Stimulated activated CD4-positive, alpha-beta T cell treated with anti-CD3 and anti-CD28 coated beads, Interleukin-4, amount 100 ng/mL, for 4 hours (primary cell): Measurements from ENCODE around the gene UBLCP1.
"Not testable (repeated sequence)": the region's sequence is repeated elsewhere in the genome, so short reads cannot be mapped to it uniquely, and the experiment has no call there.

Experiments used
- DNase-seq, 2 experiments: peaks; one replicate each; pipeline ENCODE4 v3.0.0-alpha.2; 2020

Gene UBLCP1

GRCh38 chr5:159252195-159252594 is 10.9 kb upstream of the UBLCP1 start:
- no peak for DNase-seq

- no peak for DNase-seq
Observed at GRCh38 chr5:159257007-159257406, 6.1 kb upstream of the UBLCP1 start.

GRCh38 chr5:159257629-159258283 is 5.3 kb upstream of the UBLCP1 start:
- DNase-seq: no peak

GRCh38 chr5:159258361-159258760 is 4.7 kb upstream of the UBLCP1 start:
- no peak for DNase-seq

DNA sequence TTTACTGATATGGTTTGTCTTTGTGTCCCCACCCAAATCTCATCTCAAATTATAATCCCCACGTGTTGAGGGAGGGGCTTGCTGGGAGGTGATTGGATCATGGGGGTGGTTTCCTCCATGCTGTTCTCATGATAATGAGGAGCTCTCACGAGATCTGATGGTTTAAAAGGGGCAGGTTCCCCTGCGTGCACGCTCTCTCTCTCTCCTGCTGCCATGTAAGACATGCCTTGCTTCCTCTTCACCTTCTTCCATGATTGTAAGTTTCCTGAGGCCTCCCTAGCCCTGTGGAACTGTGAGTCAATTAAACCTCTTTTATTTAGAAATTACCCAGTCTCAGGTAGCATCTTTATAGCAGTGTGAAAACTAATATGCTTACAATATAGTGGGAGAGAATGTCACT is 2.9 kb upstream of the UBLCP1 start:
- not testable (repeated sequence) for DNase-seq

GRCh38 chr5:159262472-159262858 is 625 bp upstream of the UBLCP1 start:
- no peak for DNase-seq

- DNase-seq: peak in 1 of 2 experiments; percentile 3
Observed at GRCh38 chr5:159263569-159263905, 447 bp downstream of the UBLCP1 start.

DNA sequence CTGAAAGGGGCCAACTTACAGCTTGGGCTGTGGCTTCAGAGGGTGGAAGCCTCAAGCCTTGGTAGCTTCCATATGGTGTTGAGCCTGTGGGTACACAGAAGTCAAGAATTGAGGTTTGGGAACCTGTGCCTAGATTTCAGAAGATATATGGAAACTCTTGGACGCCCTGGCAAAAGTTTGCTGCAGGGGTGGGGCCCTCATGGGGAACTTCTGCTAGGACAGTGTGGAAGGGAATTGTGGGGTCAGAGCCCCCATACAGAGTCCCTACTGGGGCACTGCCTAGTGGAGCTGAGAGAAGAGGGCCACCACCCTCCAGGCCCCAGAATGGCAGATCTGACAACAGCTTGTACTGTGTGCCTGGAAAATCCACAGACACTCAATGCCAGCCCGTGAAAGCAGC is 3.7 kb downstream of the UBLCP1 start:
- not testable (repeated sequence) for DNase-seq

DNA sequence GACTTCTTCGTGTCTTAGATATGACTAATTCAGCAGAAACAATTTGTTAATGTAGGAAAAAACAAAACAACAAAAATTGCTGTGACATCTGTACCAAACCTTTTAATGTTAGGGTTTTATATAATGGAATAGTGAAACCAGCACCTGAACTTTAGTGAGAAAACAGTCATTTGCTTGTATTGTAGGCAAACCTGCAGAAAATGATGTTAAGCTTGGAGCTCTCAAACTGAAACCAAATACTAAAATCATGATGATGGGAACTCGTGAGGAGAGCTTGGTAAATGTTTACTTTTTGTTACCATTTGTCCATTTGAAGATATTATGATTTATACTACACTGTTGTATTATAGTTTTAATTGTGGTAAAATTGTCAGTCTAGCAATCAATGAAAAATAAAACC is 6.6 kb downstream of the UBLCP1 start:
- no peak for DNase-seq

DNA sequence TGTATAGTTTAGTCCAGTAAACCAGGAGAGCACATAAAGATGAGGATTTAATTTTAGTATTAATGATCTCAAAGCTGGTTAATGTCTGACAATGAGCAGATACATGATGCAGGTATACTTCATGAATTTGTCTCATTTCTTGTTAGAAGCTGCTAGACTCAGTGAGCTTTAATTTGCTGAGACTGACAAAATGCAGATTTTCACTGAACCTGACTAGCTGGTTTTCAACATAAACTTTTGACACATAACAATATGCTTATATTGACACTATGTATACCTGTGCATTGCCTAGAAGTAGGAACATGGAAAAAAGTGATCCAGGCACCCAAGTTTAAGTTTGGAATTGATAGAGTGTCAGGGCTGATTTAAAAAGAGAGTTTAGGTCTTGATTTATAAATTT is 10.8 kb downstream of the UBLCP1 start:
- DNase-seq: no peak

DNA sequence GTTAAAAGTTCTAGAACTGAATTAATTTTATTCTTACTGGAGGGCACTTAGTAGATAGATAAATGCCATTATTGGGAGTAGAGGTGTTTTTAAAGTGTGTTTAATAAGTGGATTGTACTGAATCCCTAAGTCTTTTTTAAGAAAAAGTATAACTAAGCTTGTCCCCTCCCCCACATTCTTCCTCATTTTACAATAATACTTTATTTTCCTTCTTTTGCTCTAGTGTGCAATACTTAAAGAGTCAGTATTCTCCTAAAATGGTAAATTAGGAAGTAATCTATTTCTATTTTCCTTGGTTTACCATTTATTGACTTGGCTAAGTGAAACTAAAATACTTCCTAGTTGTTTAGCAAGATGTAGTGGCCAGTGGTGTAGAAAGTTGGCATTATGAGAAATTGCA is 11.6 kb downstream of the UBLCP1 start:
- DNase-seq: no peak

DNA sequence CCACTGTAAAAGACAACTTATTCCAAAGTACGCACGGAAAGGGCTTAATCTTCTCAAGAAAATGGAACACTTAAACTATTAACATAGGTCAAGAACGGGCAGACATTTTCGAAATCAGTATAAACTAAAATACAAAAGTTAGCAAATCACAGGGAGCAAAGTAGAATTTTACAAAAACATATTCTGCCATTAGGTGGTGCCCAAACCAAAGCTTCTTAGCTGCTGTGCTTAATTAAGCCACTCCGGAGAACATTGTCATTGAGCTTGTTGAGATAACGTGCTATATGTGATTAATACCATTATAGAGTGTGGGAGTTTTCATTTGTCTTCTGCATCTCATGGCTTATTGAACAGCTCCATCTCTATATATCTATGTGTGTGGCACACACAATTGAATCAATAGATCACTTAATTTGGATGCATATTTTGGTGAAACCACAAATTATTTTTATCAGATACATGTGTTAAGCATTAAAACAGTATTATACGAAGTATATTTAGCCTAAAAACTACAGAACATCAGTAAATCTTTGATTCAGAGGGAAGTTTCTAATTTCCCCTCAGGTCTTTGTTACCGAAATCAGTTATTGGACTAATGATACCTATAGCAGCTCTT is 23.4 kb downstream of the UBLCP1 start:
- no peak for DNase-seq

DNA sequence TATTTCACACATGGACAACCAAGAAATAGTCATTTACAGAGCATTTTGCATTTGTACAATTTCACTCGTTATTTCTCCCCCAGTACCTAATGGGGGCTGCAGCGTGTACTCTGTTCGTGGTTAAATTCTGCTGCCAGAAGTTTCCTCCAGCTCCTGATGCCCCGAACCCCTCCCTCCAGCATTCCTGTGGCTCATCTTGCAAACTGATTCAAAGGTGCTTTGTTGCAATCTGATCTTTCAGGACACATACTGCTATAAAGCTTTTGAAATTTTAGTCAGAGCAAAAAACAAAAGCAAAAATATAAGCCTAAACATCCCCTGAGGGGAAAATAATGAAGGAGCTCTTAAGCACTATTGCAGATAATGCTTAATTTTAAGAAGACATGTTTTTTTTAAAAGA is 27.7 kb downstream of the UBLCP1 start:
- no peak for DNase-seq

- DNase-seq: no peak
Observed at GRCh38 chr5:159294921-159295320, 31.8 kb downstream of the UBLCP1 start.

DNA sequence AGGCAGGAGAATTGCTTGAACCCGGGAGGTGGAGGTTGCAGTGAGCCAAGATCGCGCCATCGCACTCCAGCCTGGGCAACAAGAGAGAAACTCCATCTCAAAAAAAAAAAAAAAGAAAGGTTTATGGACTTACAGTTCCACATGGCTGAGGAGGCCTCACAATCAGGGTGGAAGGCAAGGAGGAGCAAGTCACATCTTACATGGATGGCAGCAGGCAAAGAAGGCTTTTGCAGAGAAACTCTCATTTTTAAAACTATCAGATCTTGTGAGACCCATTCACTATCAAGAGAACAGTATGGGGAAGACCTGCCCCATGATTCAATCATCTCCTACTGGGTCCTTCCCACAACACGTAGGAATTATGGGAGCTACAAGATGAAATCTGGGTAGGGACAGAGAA is 34.2 kb downstream of the UBLCP1 start:
- not testable (repeated sequence) for DNase-seq

- DNase-seq: no peak
Observed at GRCh38 chr5:159301466-159301865, 38.4 kb downstream of the UBLCP1 start.

GRCh38 chr5:159301929-159302860 is 39.1 kb downstream of the UBLCP1 start:
- DNase-seq: not testable (repeated sequence)

DNA sequence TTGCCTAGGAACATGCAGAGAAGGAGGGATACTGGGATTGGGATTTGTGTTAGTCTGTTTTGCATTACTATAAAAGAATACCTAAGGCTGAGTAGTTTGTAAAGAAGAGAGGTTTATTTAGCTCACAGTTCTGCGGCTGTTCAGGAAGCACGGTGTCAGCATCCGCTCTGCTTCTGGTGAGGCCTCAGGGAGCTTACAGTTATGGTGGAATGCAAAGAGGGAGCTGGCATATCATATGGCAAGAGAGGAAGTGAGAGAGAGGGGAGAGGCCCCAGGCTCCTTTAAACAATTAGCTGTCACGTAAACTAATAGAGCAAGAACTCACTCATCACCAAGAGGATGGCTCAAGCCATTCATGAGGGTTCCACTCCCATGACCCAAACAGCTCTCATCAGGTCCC is 40.2 kb downstream of the UBLCP1 start:
- no peak for DNase-seq

- DNase-seq: no peak
Observed at GRCh38 chr5:159304961-159305595, 42.0 kb downstream of the UBLCP1 start.

- DNase-seq: no peak
Observed at GRCh38 chr5:159309689-159310433, 46.8 kb downstream of the UBLCP1 start.

DNA sequence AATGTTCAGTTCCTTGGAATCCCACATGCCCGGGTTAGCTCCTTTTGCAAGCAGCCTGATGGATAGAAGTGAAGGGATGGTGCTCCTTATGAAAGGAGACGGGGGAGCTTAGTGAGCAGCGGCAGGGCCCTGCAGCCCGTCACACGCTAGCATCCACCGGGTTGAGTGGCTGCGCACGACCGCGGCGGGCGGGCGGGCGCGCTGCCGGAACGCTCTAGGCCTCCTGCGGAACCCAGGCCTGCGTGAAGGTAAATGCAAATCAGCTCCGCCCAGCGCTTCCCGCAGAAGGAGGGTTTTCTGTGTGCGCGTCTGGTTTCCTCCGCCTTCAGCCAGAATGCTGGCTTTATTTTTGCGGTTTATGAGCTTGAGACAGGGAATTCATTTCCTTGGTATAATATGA is 47.4 kb downstream of the UBLCP1 start:
- peak; percentile 30 to 32 for DNase-seq

GRCh38 chr5:159311063-159311462 is 48.0 kb downstream of the UBLCP1 start:
- no peak for DNase-seq

DNA sequence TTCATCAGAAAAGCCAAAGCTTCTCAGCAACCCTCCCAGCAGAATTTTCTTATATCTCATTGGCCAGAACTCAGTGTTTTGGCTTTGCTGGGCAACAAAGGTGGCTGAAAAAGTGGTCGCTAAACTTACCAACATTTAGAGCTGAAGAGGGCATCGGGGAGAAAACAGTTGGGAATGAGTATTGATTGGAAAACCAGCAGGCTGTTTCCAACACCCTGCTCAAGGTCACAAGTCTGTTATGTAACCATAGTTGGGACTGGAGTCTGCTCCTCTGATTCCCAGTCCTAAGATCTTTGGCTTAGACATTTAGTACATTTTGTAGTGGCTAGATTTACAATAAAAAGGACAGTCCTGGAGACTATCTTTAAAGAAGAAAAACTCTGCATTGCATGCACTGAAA is 50.1 kb downstream of the UBLCP1 start:
- no peak for DNase-seq
